HCT116 (cell line): Measurements from ENCODE around the gene FNIP2. TPM values are rescaled to one million over a fixed set of nuclear protein-coding genes. Genes with fewer than 3 reads are reported as not detected.

Experiments used
- ATAC-seq: fragments of 200-7000 bp; cut with Tn5 transposase; 2 replicates; pipeline ENCODE4 v1.9.1; 2020; ENCODE audit warnings: mild to moderate bottlenecking, moderate library complexity
- BruUV-seq: library from RNA; stranded (reverse); fragments of 400-500 nt; replicated peaks from 2 replicates; lab custom pipeline; 2021; lab: Mats Ljungman, UMichigan
- CTCF ChIA-PET: fragments of 300-600 bp; sonication (Branson Sonifier 250); formaldehyde crosslinking; loops from one replicate; lab custom pipeline; 2021; ENCODE audit warnings: antibody characterized with exemption; lab: Charles Lee
- POLR2A ChIA-PET: fragments of 300-600, 350-600 bp; sonication (Branson Sonifier 250); formaldehyde crosslinking; loops from one replicate; lab custom pipeline; 2021; ENCODE audit warnings: antibody characterized with exemption; lab: Charles Lee
- RAD21 ChIA-PET, 2 experiments: fragments of 300-600 bp; sonication (Branson Sonifier 250); formaldehyde crosslinking; loops; one replicate each; lab custom pipeline; 2023; ENCODE audit warnings: low total read pairs in 2 of 2; ENCODE audit not compliant: uncharacterized antibody in 2 of 2, unreplicated experiment in 2 of 2, low non-redundant PET in 1 of 2; lab: Charles Lee
- DNase-seq: peaks from one replicate; pipeline ENCODE4 v3.0.0-alpha.2; 2010; ENCODE audit warnings: low read depth, low spot score
- H2AFZ ChIP-seq: fragments of 200-600 bp; shearing (Covaris generic), sonication (generic); 2 replicates; pipeline ENCODE4 v1.6.1; 2017; ENCODE audit warnings: low read depth, mixed run types, mixed read lengths, antibody characterized with exemption, low read length; ENCODE audit not compliant: poor library complexity, severe bottlenecking
- H3K27ac ChIP-seq: 2 replicates; pipeline ENCODE4 v1.5.1; 2012; ENCODE audit warnings: low read depth, low read length
- H3K27me3 ChIP-seq: fragments of 200-600 bp; sonication (generic); 2 replicates; pipeline ENCODE4 v1.6.1; 2016; ENCODE audit warnings: mixed run types, low read length, mixed read lengths; ENCODE audit not compliant: insufficient read depth
- H3K36me3 ChIP-seq, 2 experiments: fragments of 200-500 bp in 1 of 2; fragments of 200-600 bp in 1 of 2; sonication (Bioruptor generic) in 1 of 2; sonication (generic) in 1 of 2; 2 replicates each; pipeline versions ENCODE4 v1.5.1 to v1.6.1; 2014 to 2016; ENCODE audit warnings: low read length in 2 of 2, inconsistent platforms in 1 of 2, mixed read lengths in 1 of 2, mixed run types in 1 of 2; ENCODE audit not compliant: insufficient read depth in 2 of 2, control insufficient read depth in 1 of 2
- H3K4me1 ChIP-seq, 2 experiments: fragments of 200-600 bp in 1 of 2; sonication (generic) in 1 of 2; 2 replicates each; pipeline versions ENCODE4 v1.5.1 to v1.6.1; 2012 to 2017; ENCODE audit warnings: low read length in 2 of 2, inconsistent platforms in 1 of 2, mild to moderate bottlenecking in 1 of 2, mixed read lengths in 1 of 2, mixed run types in 1 of 2, moderate library complexity in 1 of 2; ENCODE audit not compliant: insufficient read depth in 2 of 2, control insufficient read depth in 1 of 2
- H3K4me2 ChIP-seq: fragments of 200-600 bp; sonication (generic); 2 replicates; pipeline ENCODE4 v1.6.1; 2017; ENCODE audit warnings: mixed run types, low read length, mixed read lengths
- H3K4me3 ChIP-seq, 2 experiments: fragments of 200-600 bp in 1 of 2; sonication (generic) in 1 of 2; replicated peaks in 1 of 2; 2 replicates each; pipeline ENCODE4 v1.5.1; 2011 to 2016; ENCODE audit warnings: low read length in 2 of 2, control low read depth in 1 of 2, low read depth in 1 of 2, mild to moderate bottlenecking in 1 of 2, mixed read lengths in 1 of 2, mixed run types in 1 of 2
- H3K79me2 ChIP-seq: fragments of 200-600 bp; sonication (generic); 2 replicates; pipeline ENCODE4 v1.6.1; 2017; ENCODE audit warnings: mild to moderate bottlenecking, mixed run types, low read length, moderate library complexity, mixed read lengths; ENCODE audit not compliant: insufficient read depth
- H3K9ac ChIP-seq: fragments of 200-600 bp; sonication (generic); 2 replicates; pipeline ENCODE4 v1.6.1; 2016; ENCODE audit warnings: low read length, mixed read lengths
- H3K9me2 ChIP-seq: fragments of 200-600 bp; sonication (generic), shearing (Covaris generic); 2 replicates; pipeline ENCODE4 v1.6.1; 2017; ENCODE audit warnings: mixed run types, mild to moderate bottlenecking, moderate library complexity; ENCODE audit not compliant: insufficient read depth
- H3K9me3 ChIP-seq, 2 experiments: fragments of 200-500 bp in 1 of 2; fragments of 200-600 bp in 1 of 2; sonication (Bioruptor generic) in 1 of 2; sonication (generic) in 1 of 2; 2 replicates each; pipeline ENCODE4 v1.6.1; 2014 to 2017; ENCODE audit warnings: low read length in 2 of 2, mixed read lengths in 2 of 2, inconsistent platforms in 1 of 2, low read depth in 1 of 2, mild to moderate bottlenecking in 1 of 2, mixed run types in 1 of 2, moderate library complexity in 1 of 2; ENCODE audit not compliant: control insufficient read depth in 1 of 2, insufficient read depth in 1 of 2
- H4K20me1 ChIP-seq: fragments of 200-600 bp; sonication (generic), shearing (Covaris generic); 2 replicates; pipeline ENCODE4 v1.6.1; 2017; ENCODE audit warnings: mixed run types, mild to moderate bottlenecking, moderate library complexity; ENCODE audit not compliant: insufficient read depth
- ATF3 ChIP-seq: IDR thresholded peaks from 2 replicates; pipeline ENCODE4 v1.6.1; 2012
- EGR1 ChIP-seq: IDR thresholded peaks from 2 replicates; pipeline ENCODE4 v1.6.1; 2012; ENCODE audit warnings: low read depth
- EZH2 ChIP-seq: fragments of 200-600 bp; sonication (generic); IDR thresholded peaks from 2 replicates; pipeline ENCODE4 v1.6.1; 2017; ENCODE audit warnings: antibody characterized with exemption, mixed run types
- EZH2phosphoT487 ChIP-seq: fragments of 200-600 bp; IDR thresholded peaks from 2 replicates; pipeline ENCODE4 v1.6.1; 2018; ENCODE audit warnings: antibody characterized with exemption, borderline replicate concordance
- JUND ChIP-seq: IDR thresholded peaks from 2 replicates; pipeline ENCODE4 v1.6.1; 2012
- POLR2AphosphoS5 ChIP-seq: IDR thresholded peaks from 2 replicates; pipeline ENCODE4 v1.6.1; 2011; ENCODE audit warnings: mild to moderate bottlenecking, low read depth, low read length, moderate library complexity
- SP1 ChIP-seq: IDR thresholded peaks from 2 replicates; pipeline ENCODE4 v1.6.1; 2012; ENCODE audit warnings: low read depth
- SRF ChIP-seq: IDR thresholded peaks from 2 replicates; pipeline ENCODE4 v1.6.1; 2012; ENCODE audit warnings: low read depth
- TCF7L2 ChIP-seq: IDR thresholded peaks from 2 replicates; pipeline ENCODE4 v1.7.0; 2011; ENCODE audit warnings: borderline replicate concordance, inconsistent platforms; ENCODE audit not compliant: insufficient read depth, insufficient read length; ENCODE audit errors: extremely low read depth
- ZBTB33 ChIP-seq: IDR thresholded peaks from 2 replicates; pipeline ENCODE4 v1.6.1; 2011; ENCODE audit warnings: mild to moderate bottlenecking, low read length, moderate library complexity; ENCODE audit not compliant: insufficient replicate concordance; ENCODE audit errors: extremely low read depth
- ZNF274 ChIP-seq: fragments of 200-500 bp; sonication (Bioruptor generic); IDR thresholded peaks from 2 replicates; pipeline ENCODE4 v1.6.1; 2014; ENCODE audit warnings: mild to moderate bottlenecking, low read depth, low read length, inconsistent platforms
- intact Hi-C: fragments of 100-400 bp; cut with micrococcal nuclease; formaldehyde crosslinking; loops from 2 replicates; pipeline ENCODE4 v1.10.0; 2022
- total RNA-seq: library from RNA; stranded (reverse); gene quantifications from one replicate; pipeline ENCODE4 v1.2.1, GENCODE V29; 2021; ENCODE audit not compliant: unreplicated experiment

The FNIP2 gene
- total RNA-seq, 1 experiment from 2014 or later: 4.8 TPM

- no peak for ATAC-seq
- intact Hi-C loops: no loop called here
- CTCF ChIA-PET: no interaction called here
Observed at GRCh38 chr4:158814207-158814606, 45.4 kb downstream of the FNIP2 start.

GRCh38 chr4:158814636-158815330 lies 46.0 kb downstream of the FNIP2 start:
- Histone ChIP-seq H3K79me2 (no peaks in the 10 kb centered on the region), H4K20me1 (no peaks in the 10 kb centered on the region), H3K9me3 (no peaks in the 10 kb centered on the region), H3K4me2 (no peak overlapping the region), H3K9ac (no peak overlapping the region), H3K9me2 (no peaks in the 10 kb centered on the region), H3K36me3 (no peaks in the 10 kb centered on the region), H3K27ac (no peak overlapping the region), H3K4me1 (peaks cover 12 to 14% of the 10 kb centered on the region in 2 experiments), H2AFZ (no peak overlapping the region), H3K4me3 (no peak overlapping the region), H3K27me3 (no peaks in the 10 kb centered on the region)
- intact Hi-C loops: no loop called here
- ATAC-seq (no peak), DNase-seq (no peak)
- no TSS peak for BruUV-seq
- ChIA-PET POLR2A (no interaction called here), CTCF (no interaction called here), RAD21 (no interaction called here)
- TF ChIP-seq EGR1 (no peak), EZH2 (no peak), ZBTB33 (no peak)

More at GRCh38 chr4:158814207-158814606, 45.4 kb downstream of the FNIP2 start:
- RAD21 ChIA-PET: no interaction called here
- Histone ChIP-seq H3K9me3 (no peaks in the 10 kb centered on the region), H3K27me3 (no peaks in the 10 kb centered on the region), H3K9ac (no peak overlapping the region), H4K20me1 (no peaks in the 10 kb centered on the region), H3K4me2 (no peak overlapping the region), H3K79me2 (no peaks in the 10 kb centered on the region), H3K4me1 (peaks cover 15 to 18% of the 10 kb centered on the region in 2 experiments), H3K27ac (no peak overlapping the region), H3K4me3 (no peak overlapping the region), H3K36me3 (no peaks in the 10 kb centered on the region), H3K9me2 (no peaks in the 10 kb centered on the region), H2AFZ (no peak overlapping the region)
- no TSS peak for BruUV-seq
- POLR2A ChIA-PET: no interaction called here
- TF ChIP-seq SP1 (no peak), SRF (no peak), ZNF274 (no peak), TCF7L2 (no peak), POLR2AphosphoS5 (no peak), ATF3 (no peak), JUND (no peak), EZH2phosphoT487 (no peak)
- no peak for DNase-seq
